ENCODE results near the gene AMACR. TPM values are rescaled to one million over a fixed set of nuclear protein-coding genes. Genes with fewer than 3 reads are reported as not detected.

The AMACR gene
- total and polyA plus RNA-seq, 2 of the 13 experiments (the other 11 are each of a cell fraction or from before 2014, with no cell fraction given), result 8.9 to 19.7 TPM

- TF ChIP-seq ZSCAN9 (CRISPR knock-in tag; IDR thresholded peaks at IDR 0.05; ENCODE audit: borderline replicate concordance) (peak; percentile 13; the same call in 1 of the 2 replicates), ZNF234 (CRISPR knock-in tag; conservative IDR thresholded peaks at IDR 0.05) (no peak), ZNF296 (CRISPR knock-in tag; conservative IDR thresholded peaks at IDR 0.05) (no peak), RFX3 (CRISPR knock-in tag; IDR thresholded peaks at IDR 0.05) (no peak; the same call in 1 of the 2 replicates), ZNF331 (CRISPR knock-in tag; IDR thresholded peaks at IDR 0.05) (peak; percentile 9), U2AF2 (IDR thresholded peaks at IDR 0.05; ENCODE audit: low read depth, low read length) (no peak), ZNF274 (CRISPR knock-in tag; IDR thresholded peaks at IDR 0.05) (peak; percentile 92), BCLAF1 (IDR thresholded peaks at IDR 0.05) (no peak), USF2 (IDR thresholded peaks at IDR 0.05; ENCODE audit: low read depth, low read length) (no peak), USF2 (CRISPR knock-in tag; IDR thresholded peaks at IDR 0.05; ENCODE audit: borderline replicate concordance) (peak; percentile 35; the same call in 1 of the 2 replicates), ZNF761 (CRISPR knock-in tag; conservative IDR thresholded peaks at IDR 0.05) (peak; percentile 62; the same call in 1 of the 2 replicates), ZFP82 (CRISPR knock-in tag; IDR thresholded peaks at IDR 0.05; ENCODE audit: borderline replicate concordance) (peak; percentile 24; the same call in 1 of the 2 replicates), IRF2 (CRISPR knock-in tag; IDR thresholded peaks at IDR 0.05) (peak; percentile 19; the same call in 1 of the 2 replicates), CAMTA2 (CRISPR knock-in tag; IDR thresholded peaks at IDR 0.05; ENCODE audit: borderline replicate concordance) (no peak), RBM22 (optimal IDR thresholded peaks at IDR 0.05; ENCODE audit: low read length) (no peak), CTCF (CRISPR knock-in tag; IDR thresholded peaks at IDR 0.05) (peak; percentile 39), ZBTB10 (CRISPR knock-in tag; IDR thresholded peaks at IDR 0.05; ENCODE audit: borderline replicate concordance) (no peak; the same call in 1 of the 2 replicates), ZSCAN25 (CRISPR knock-in tag; IDR thresholded peaks at IDR 0.05) (peak; percentile 72), ZNF569 (CRISPR knock-in tag; IDR thresholded peaks at IDR 0.05; ENCODE audit: borderline replicate concordance) (no peak)
Measured at GRCh38 chr5:34007621-34008600, at the start of gene AMACR (continued).
